ENCODE data around the gene SLC7A4.
"Not testable (repeated sequence)": the region's sequence is repeated elsewhere in the genome, so short reads cannot be mapped to it uniquely, and the experiment has no call there.

SLC7A4 gene

GRCh38 chr22:21012446-21013407 lies 19.6 kb downstream of the SLC7A4 start:
- no peak overlapping the region for H3K4me3 ChIP-seq (ENCODE audit: control insufficient read depth, low read depth, low read length)
- no peak for DNase-seq (ENCODE audit: low read depth)
- TF ChIP-seq CTCF (IDR thresholded peaks at IDR 0.05; ENCODE audit: control insufficient read depth, insufficient read depth, low read depth, low read length, missing control alignments): no peak

- no peak overlapping the region for H3K4me3 ChIP-seq (ENCODE audit: control insufficient read depth, low read depth, low read length)
- no peak for TF ChIP-seq CTCF (IDR thresholded peaks at IDR 0.05; ENCODE audit: control insufficient read depth, insufficient read depth, low read depth, low read length, missing control alignments)
These were observed 21.8 kb downstream of the SLC7A4 start for GRCh38 chr22:21010426-21011113.

GRCh38 chr22:21009638-21010425 lies 22.5 kb downstream of the SLC7A4 start:
- H3K4me3 ChIP-seq (ENCODE audit: control insufficient read depth, low read depth, low read length): no peak overlapping the region
- TF ChIP-seq CTCF (IDR thresholded peaks at IDR 0.05; ENCODE audit: control insufficient read depth, insufficient read depth, low read depth, low read length, missing control alignments): no peak
- no peak for DNase-seq (ENCODE audit: low read depth)

More at GRCh38 chr22:21010426-21011113, 21.8 kb downstream of the SLC7A4 start:
- no peak for DNase-seq (ENCODE audit: low read depth)

- not testable (repeated sequence) for H3K4me3 ChIP-seq (ENCODE audit: control insufficient read depth, low read depth, low read length); DNase-seq (ENCODE audit: low read depth)
These were observed 23.2 kb downstream of the SLC7A4 start for GRCh38 chr22:21009208-21009607.

GRCh38 chr22:21003782-21004181 lies 28.6 kb downstream of the SLC7A4 start:
- no peak for TF ChIP-seq CTCF (IDR thresholded peaks at IDR 0.05; ENCODE audit: control insufficient read depth, insufficient read depth, low read depth, low read length, missing control alignments)
- DNase-seq (ENCODE audit: low read depth): no peak
- no peak overlapping the region for H3K4me3 ChIP-seq (ENCODE audit: control insufficient read depth, low read depth, low read length)

DNA sequence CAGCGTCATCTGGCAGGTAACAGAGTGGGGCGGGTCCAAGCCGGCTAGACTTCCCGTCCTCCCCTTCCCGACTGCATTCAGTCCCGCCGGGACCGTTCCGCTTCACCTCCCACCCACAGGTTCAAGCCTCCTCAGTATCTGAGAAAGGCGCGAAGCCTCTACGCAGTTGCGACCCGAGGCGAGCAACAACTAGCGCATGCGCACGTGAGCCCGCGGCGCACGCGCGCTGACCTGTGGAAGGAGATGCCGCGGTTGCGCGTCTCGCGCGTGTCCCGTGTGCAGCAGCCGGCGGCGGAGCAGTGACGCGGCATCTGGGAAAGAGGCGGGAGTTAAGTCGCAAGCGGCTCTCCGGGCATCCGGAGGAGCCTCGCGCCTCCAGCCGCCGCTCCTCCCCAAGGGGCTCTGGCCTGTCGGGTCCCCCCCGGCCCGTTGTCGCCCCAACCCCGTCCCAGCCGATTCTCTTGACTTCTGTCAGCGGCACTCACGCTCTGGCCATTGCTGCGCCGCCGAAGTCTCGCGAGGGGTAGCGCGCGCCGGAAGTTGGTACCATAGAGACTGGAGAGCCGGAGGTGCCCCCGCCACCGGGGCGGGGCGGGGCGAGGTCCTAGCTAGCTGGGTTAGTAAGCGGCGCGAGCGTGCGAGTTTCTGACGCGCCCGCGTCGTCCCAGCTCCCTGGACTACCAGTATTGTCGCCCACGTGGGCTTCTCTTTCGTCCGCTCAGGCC lies 30.6 kb downstream of the SLC7A4 start, which contains the start of gene THAP7:
Gene THAP7, minus strand, starts transcription at position 518 of the 725 bp plus-strand sequence. Its CDS starts 207 bp downstream, at position 311.
- peak within 1 kb of the TSS; percentile 92 for H3K4me3 ChIP-seq (ENCODE audit: control insufficient read depth, low read depth, low read length)
- no peak for TF ChIP-seq CTCF (IDR thresholded peaks at IDR 0.05; ENCODE audit: control insufficient read depth, insufficient read depth, low read depth, low read length, missing control alignments)
- DNase-seq (ENCODE audit: low read depth): peak; percentile 70
